Measurements from ENCODE around the gene INPP5K. TPM values are rescaled to one million over a fixed set of nuclear protein-coding genes. Genes with fewer than 3 reads are reported as not detected.
"Not testable (repeated sequence)": the region's sequence is repeated elsewhere in the genome, so short reads cannot be mapped to it uniquely, and the experiment has no call there.

Gene INPP5K
- total RNA-seq, 1 donor, result 51.4 TPM

GRCh38 chr17:1511756-1512321, 4.6 kb downstream of the INPP5K start:
- Histone ChIP-seq H3K79me2 (ENCODE audit: insufficient read depth, low read length) (peaks cover 26% of the 10 kb centered on the region), H3K27ac (ENCODE audit: low read depth, low read length) (no peak overlapping the region), H3K4me1 (ENCODE audit: insufficient read depth, low read length) (peaks cover 13% of the 10 kb centered on the region), H2AFZ (ENCODE audit: low read length) (no peak overlapping the region), H4K20me1 (ENCODE audit: insufficient read depth, low read length) (peaks cover 4% of the 10 kb centered on the region), H3K36me3 (ENCODE audit: insufficient read depth, low read length) (peaks cover 2% of the 10 kb centered on the region), H3K4me2 (ENCODE audit: insufficient read depth, low read length) (no peak overlapping the region), H3K4me3 (ENCODE audit: insufficient read depth, low read length) (no peak overlapping the region), H3K27me3 (ENCODE audit: insufficient read depth, low read length) (no peaks in the 10 kb centered on the region), H3K9me3 (ENCODE audit: low read depth, low read length) (no peaks in the 10 kb centered on the region)
- no peak for TF ChIP-seq CTCF (IDR thresholded peaks at IDR 0.05; ENCODE audit: extremely low read depth, low read depth, low read length)
- DNase-seq (ENCODE audit: insufficient read length, low spot score, missing footprints), result peak; percentile 83

GRCh38 chr17:1511290-1511689, 5.1 kb downstream of the INPP5K start:
- H2AFZ ChIP-seq (ENCODE audit: low read length), result no peak overlapping the region
- peak; percentile 74 for DNase-seq (ENCODE audit: insufficient read length, low spot score, missing footprints)
- H3K79me2 ChIP-seq (ENCODE audit: insufficient read depth, low read length), result peaks cover 24% of the 10 kb centered on the region
- no peak for TF ChIP-seq CTCF (IDR thresholded peaks at IDR 0.05; ENCODE audit: extremely low read depth, low read depth, low read length)
- no peak overlapping the region for H3K27ac ChIP-seq (ENCODE audit: low read depth, low read length)
- H4K20me1 ChIP-seq (ENCODE audit: insufficient read depth, low read length), result peaks cover 4% of the 10 kb centered on the region
- no peak overlapping the region for H3K4me2 ChIP-seq (ENCODE audit: insufficient read depth, low read length)
- H3K27me3 ChIP-seq (ENCODE audit: insufficient read depth, low read length), result no peaks in the 10 kb centered on the region
- no peaks in the 10 kb centered on the region for H3K9me3 ChIP-seq (ENCODE audit: low read depth, low read length)
- H3K4me3 ChIP-seq (ENCODE audit: insufficient read depth, low read length), result no peak overlapping the region
- H3K4me1 ChIP-seq (ENCODE audit: insufficient read depth, low read length), result peaks cover 13% of the 10 kb centered on the region
- peaks cover 2% of the 10 kb centered on the region for H3K36me3 ChIP-seq (ENCODE audit: insufficient read depth, low read length)

- DNase-seq (ENCODE audit: insufficient read length, low spot score, missing footprints), result peak; percentile 57
- H3K79me2 ChIP-seq (ENCODE audit: insufficient read depth, low read length), result peaks cover 8% of the 10 kb centered on the region
- no peak overlapping the region for H3K4me3 ChIP-seq (ENCODE audit: insufficient read depth, low read length)
- H4K20me1 ChIP-seq (ENCODE audit: insufficient read depth, low read length), result peaks cover 4% of the 10 kb centered on the region
- TF ChIP-seq CTCF (IDR thresholded peaks at IDR 0.05; ENCODE audit: extremely low read depth, low read depth, low read length), result no peak
- H3K9me3 ChIP-seq (ENCODE audit: low read depth, low read length), result no peaks in the 10 kb centered on the region
- H3K4me1 ChIP-seq (ENCODE audit: insufficient read depth, low read length), result peaks cover 5% of the 10 kb centered on the region
- H3K27ac ChIP-seq (ENCODE audit: low read depth, low read length), result no peak overlapping the region
- H2AFZ ChIP-seq (ENCODE audit: low read length), result no peak overlapping the region
- no peak overlapping the region for H3K4me2 ChIP-seq (ENCODE audit: insufficient read depth, low read length)
- H3K36me3 ChIP-seq (ENCODE audit: insufficient read depth, low read length), result peaks cover 11% of the 10 kb centered on the region
- H3K27me3 ChIP-seq (ENCODE audit: insufficient read depth, low read length), result no peaks in the 10 kb centered on the region
Observed at GRCh38 chr17:1509290-1509881, 7.0 kb downstream of the INPP5K start.

GRCh38 chr17:1508709-1509108, 7.7 kb downstream of the INPP5K start:
- H2AFZ ChIP-seq (ENCODE audit: low read length); DNase-seq (ENCODE audit: insufficient read length, low spot score, missing footprints): not testable (repeated sequence)
- H3K36me3 ChIP-seq (ENCODE audit: insufficient read depth, low read length), result peaks cover 11% of the 10 kb centered on the region

More at GRCh38 chr17:1508709-1509108, 7.7 kb downstream of the INPP5K start:
- not testable (repeated sequence) for H3K4me1 ChIP-seq (ENCODE audit: insufficient read depth, low read length); H3K27ac ChIP-seq (ENCODE audit: low read depth, low read length); H3K79me2 ChIP-seq (ENCODE audit: insufficient read depth, low read length); H4K20me1 ChIP-seq (ENCODE audit: insufficient read depth, low read length); H3K4me3 ChIP-seq (ENCODE audit: insufficient read depth, low read length); H3K4me2 ChIP-seq (ENCODE audit: insufficient read depth, low read length); H3K27me3 ChIP-seq (ENCODE audit: insufficient read depth, low read length); H3K9me3 ChIP-seq (ENCODE audit: low read depth, low read length)

Measured in osteoblast (primary cell).